A549 treated with GW870086 at 1 μM for 4 hours (cell line): ENCODE measurements around the gene CAV3. TPM values are rescaled to one million over a fixed set of nuclear protein-coding genes. Genes with fewer than 3 reads are reported as not detected.

ENCODE experiments used
- total RNA-seq: library from RNA; stranded (reverse); fragments of 200-300 nt; extraction: Qiagen RNA extraction; gene quantifications from 5 replicates; pipeline ENCODE4 v1.2.3, GENCODE V29; 2022; ENCODE audit warnings: low read depth

Gene CAV3
- 0.31 TPM in 1 of 5 replicates, not detected in the others for total RNA-seq

DNA sequence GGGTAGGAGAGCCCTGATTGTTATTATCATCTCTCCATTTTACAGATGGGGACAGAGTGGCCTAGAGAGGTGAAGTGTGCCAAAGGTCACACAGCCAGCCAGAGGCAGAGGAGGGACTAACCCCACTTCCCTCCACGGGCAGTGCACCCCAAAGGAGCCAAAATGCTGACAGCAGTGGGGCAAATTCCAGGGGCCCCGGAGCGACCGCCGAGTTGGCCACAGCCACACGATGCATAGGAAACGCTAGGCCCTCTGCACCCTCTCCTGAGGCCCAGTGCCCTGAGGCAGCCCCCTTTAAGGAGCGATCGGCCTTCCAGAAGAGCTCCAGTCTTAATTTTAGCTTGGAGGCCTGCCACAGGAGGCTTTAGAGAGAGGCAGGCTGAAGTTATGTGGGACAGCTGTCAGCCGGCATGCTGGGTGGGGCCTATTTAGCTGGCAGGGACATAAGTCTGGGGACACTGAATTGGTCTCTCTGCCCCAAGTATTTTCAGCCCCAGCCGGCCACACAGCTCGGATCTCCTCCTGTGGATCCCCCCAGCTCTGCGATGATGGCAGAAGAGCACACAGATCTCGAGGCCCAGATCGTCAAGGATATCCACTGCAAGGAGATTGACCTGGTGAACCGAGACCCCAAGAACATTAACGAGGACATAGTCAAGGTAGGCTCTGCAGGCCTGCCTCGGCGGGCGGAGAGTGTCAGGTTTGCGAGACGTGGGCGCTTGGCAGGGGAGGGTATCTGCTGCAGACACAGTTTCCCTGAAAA, at the start of gene CAV3:
TSS of gene CAV3 (plus strand) at position 471 of the 763 bp plus-strand sequence. CDS start at position 546, 75 bp downstream.

DNA sequence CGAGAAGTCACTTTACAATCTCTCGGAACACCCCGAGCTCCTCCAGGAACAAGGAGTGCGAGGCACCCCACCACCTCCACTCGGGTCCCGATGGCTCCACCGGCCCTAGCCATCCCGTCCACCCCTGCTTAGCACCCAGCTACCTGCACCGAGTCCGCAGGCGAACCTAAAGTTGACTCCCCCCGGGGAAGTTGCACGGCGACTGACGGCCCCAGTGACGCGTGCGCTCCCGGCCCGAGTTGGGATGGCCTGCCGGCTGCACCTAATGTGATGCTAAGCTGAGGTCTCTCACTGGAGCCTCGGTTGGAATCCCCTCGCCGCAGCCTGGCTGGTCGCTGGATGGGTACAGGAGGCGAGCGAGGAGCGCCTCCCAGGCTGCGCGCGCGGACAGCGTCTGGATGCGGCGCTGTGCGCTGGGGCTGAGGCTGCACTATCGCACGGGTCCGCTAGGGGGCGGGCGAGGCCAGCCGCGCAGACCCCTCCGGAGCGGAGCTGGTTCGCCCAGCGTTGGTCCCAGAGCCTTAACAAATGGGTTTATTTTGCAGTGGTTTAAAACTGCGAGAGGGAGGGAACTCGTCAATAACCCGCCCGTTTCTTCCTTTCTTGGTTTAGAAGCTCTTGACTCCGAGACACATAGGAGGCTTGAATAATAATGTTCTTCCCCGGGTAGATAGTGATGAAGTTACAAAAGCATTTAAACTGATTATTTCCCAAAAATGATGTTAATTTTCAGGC, 35.7 kb downstream of the CAV3 start, which contains the start of gene OXTR:
TSS of gene OXTR (minus strand) at position 526 of the 735 bp plus-strand sequence. CDS start 1,426 bp downstream, outside the sequence.

Other genes with a start within 250 kb of the CAV3 start
- 63.0 to 73.8 TPM (median 69.9 TPM) in 5 replicates for gene LMCD1, start 232.0 kb upstream of the CAV3 start, total RNA-seq
- 0.86 to 2.0 TPM (median 1.6 TPM) in 5 replicates for gene SSUH2, start 89.0 kb upstream of the CAV3 start, total RNA-seq
- gene OXTR, start 35.8 kb downstream of the CAV3 start, total RNA-seq: 10.4 to 13.2 TPM (median 11.0 TPM) in 5 replicates
- 10.8 to 17.3 TPM (median 15.5 TPM) in 5 replicates for gene RAD18, start 229.7 kb downstream of the CAV3 start, total RNA-seq